GM12892 (cell line): ENCODE measurements around the gene JAG2.

Experiments
- POLR2A ChIP-seq: IDR thresholded peaks from 2 replicates; pipeline ENCODE4 v1.6.1; 2011; ENCODE audit warnings: low read depth, low read length, control low read depth
- POLR2AphosphoS5 ChIP-seq: IDR thresholded peaks from 2 replicates; pipeline ENCODE4 v1.6.1; 2011; ENCODE audit warnings: low read depth, low read length, control low read depth
- TAF1 ChIP-seq: IDR thresholded peaks from 2 replicates; pipeline ENCODE4 v1.6.1; 2011; ENCODE audit warnings: low read depth, mild to moderate bottlenecking, control low read depth, low read length, borderline replicate concordance

- no peak for TF ChIP-seq POLR2A
- no peak for TF ChIP-seq POLR2AphosphoS5
- no peak for TF ChIP-seq TAF1
Observed at GRCh38 chr14:105152794-105153241, 15.8 kb downstream of the JAG2 start.
